H1 (cell line): ENCODE data around the gene RPAP3.

ENCODE experiments used
- CTCF ChIP-seq, 3 experiments: IDR thresholded peaks; 1 replicate in 2 of 3; 2 replicates in 1 of 3; pipeline versions ENCODE4 v1.5.1 to v1.6.1; 2011; ENCODE audit warnings: low read length in 3 of 3, mild to moderate bottlenecking in 3 of 3, inconsistent platforms in 2 of 3, low read depth in 1 of 3, moderate library complexity in 1 of 3; ENCODE audit not compliant: insufficient read depth in 1 of 3; ENCODE audit errors: control extremely low read depth in 1 of 3
- EP300 ChIP-seq, 2 experiments: IDR thresholded peaks; 1 replicate in 1 of 2; 2 replicates in 1 of 2; pipeline ENCODE4 v1.6.1; 2011 to 2012; ENCODE audit warnings: low read depth in 2 of 2, low read length in 2 of 2, mild to moderate bottlenecking in 2 of 2, borderline replicate concordance in 1 of 2, inconsistent platforms in 1 of 2, moderate library complexity in 1 of 2
- EZH2 ChIP-seq: fragments of 200-600 bp; sonication (generic); IDR thresholded peaks from 2 replicates; pipeline ENCODE4 v1.7.1; 2012; ENCODE audit warnings: low read depth, mild to moderate bottlenecking, moderate library complexity, low read length, inconsistent platforms; ENCODE audit not compliant: severe bottlenecking
- JUND ChIP-seq: IDR thresholded peaks from 2 replicates; pipeline ENCODE4 v1.6.1; 2011; ENCODE audit warnings: mild to moderate bottlenecking, improper control_type of control experiment, low read length
- POLR2A ChIP-seq, 2 experiments: IDR thresholded peaks; 1 replicate in 1 of 2; 2 replicates in 1 of 2; pipeline ENCODE4 v1.6.1; 2011; ENCODE audit warnings: low read depth in 2 of 2, low read length in 2 of 2, mild to moderate bottlenecking in 2 of 2; ENCODE audit errors: control extremely low read depth in 1 of 2
- SUZ12 ChIP-seq: fragments of 200-600 bp; sonication (generic); IDR thresholded peaks from 2 replicates; pipeline ENCODE4 v1.6.1; 2012; ENCODE audit warnings: mild to moderate bottlenecking, inconsistent platforms, low read length, moderate library complexity, mixed read lengths

GRCh38 chr12:47689215-47689614 lies 16.6 kb downstream of the RPAP3 start:
- TF ChIP-seq SUZ12 = no peak
- TF ChIP-seq JUND = no peak
- TF ChIP-seq EZH2 = no peak
- no peak for TF ChIP-seq POLR2A (IDR thresholded peaks at IDR 0.05; ENCODE audit: control extremely low read depth in 1 of 2, low read depth in 2 of 2, low read length in 2 of 2)
- no peak for TF ChIP-seq EP300 (IDR thresholded peaks at IDR 0.05; ENCODE audit: borderline replicate concordance in 1 of 2, low read depth in 2 of 2, low read length in 2 of 2)
- no peak for TF ChIP-seq CTCF (IDR thresholded peaks at IDR 0.05; ENCODE audit: control extremely low read depth in 1 of 3, insufficient read depth in 1 of 3, low read depth in 1 of 3, low read length in 3 of 3)
